Measurements from ENCODE around the gene NDUFB2. TPM values are rescaled to one million over a fixed set of nuclear protein-coding genes. Genes with fewer than 3 reads are reported as not detected.

The NDUFB2 gene
- total RNA-seq, 1 experiment from 2014 or later, result 189 TPM

GRCh38 chr7:140680886-140681285, 15.6 kb upstream of the NDUFB2 start:
- DNase-seq (ENCODE audit: unreplicated experiment), result no peak
- POLR2A ChIA-PET, result interaction anchor here (0.6 to 1.1 kb wide), 2 partner anchors 11 to 871 kb away, joined by 3 read pairs; no protein-coding TSS in a partner anchor
- no peaks in the 10 kb centered on the region for H3K4me1 Mint-ChIP-seq (ENCODE audit: insufficient read depth, unreplicated experiment)
- no peaks in the 10 kb centered on the region for H3K9me3 Mint-ChIP-seq (ENCODE audit: unreplicated experiment)
- H3K36me3 Mint-ChIP-seq (ENCODE audit: insufficient read depth, unreplicated experiment), result peaks cover 83% of the 10 kb centered on the region
- no TSS peak for BruUV-seq (replicated peaks)
- no peak for TF ChIP-seq CTCF (IDR thresholded peaks at IDR 0.05; ENCODE audit: unreplicated experiment)
- no peak overlapping the region for H3K27ac Mint-ChIP-seq (ENCODE audit: low read depth, unreplicated experiment)
- intact Hi-C loops (cut with micrococcal nuclease), result no loop called here
- CTCF ChIA-PET, result interaction anchor here (0.6 kb wide), 1 partner anchor 1860 kb away, joined by 3 read pairs; no protein-coding TSS in a partner anchor
- no peaks in the 10 kb centered on the region for H3K27me3 Mint-ChIP-seq (ENCODE audit: insufficient read depth, unreplicated experiment)
- H3K4me3 Mint-ChIP-seq (ENCODE audit: unreplicated experiment), result no peak overlapping the region

- no peak overlapping the region for H3K27ac Mint-ChIP-seq (ENCODE audit: low read depth, unreplicated experiment)
- no TSS peak for BruUV-seq (replicated peaks)
- H3K36me3 Mint-ChIP-seq (ENCODE audit: insufficient read depth, unreplicated experiment), result peaks cover 78% of the 10 kb centered on the region
- DNase-seq (ENCODE audit: unreplicated experiment), result no peak
- intact Hi-C loops (cut with micrococcal nuclease), result no loop called here
- POLR2A ChIA-PET, result no interaction called here
- H3K27me3 Mint-ChIP-seq (ENCODE audit: insufficient read depth, unreplicated experiment), result no peaks in the 10 kb centered on the region
- no peaks in the 10 kb centered on the region for H3K4me1 Mint-ChIP-seq (ENCODE audit: insufficient read depth, unreplicated experiment)
- CTCF ChIA-PET, result interaction anchor here (0.6 to 0.7 kb wide), 2 partner anchors 9 to 28 kb away, joined by 3 to 4 read pairs; partner anchors contain the start of gene ADCK2
- no peaks in the 10 kb centered on the region for H3K9me3 Mint-ChIP-seq (ENCODE audit: unreplicated experiment)
- no peak for TF ChIP-seq CTCF (IDR thresholded peaks at IDR 0.05; ENCODE audit: unreplicated experiment)
- H3K4me3 Mint-ChIP-seq (ENCODE audit: unreplicated experiment), result no peak overlapping the region
Observed at GRCh38 chr7:140681766-140682165, 14.7 kb upstream of the NDUFB2 start.

GRCh38 chr7:140683657-140684056, 12.9 kb upstream of the NDUFB2 start:
- no peak overlapping the region for H3K27ac Mint-ChIP-seq (ENCODE audit: low read depth, unreplicated experiment)
- no peaks in the 10 kb centered on the region for H3K9me3 Mint-ChIP-seq (ENCODE audit: unreplicated experiment)

More at GRCh38 chr7:140683657-140684056, 12.9 kb upstream of the NDUFB2 start:
- no peaks in the 10 kb centered on the region for H3K27me3 Mint-ChIP-seq (ENCODE audit: insufficient read depth, unreplicated experiment)
- intact Hi-C loops (cut with micrococcal nuclease), result no loop called here
- no peak overlapping the region for H3K4me3 Mint-ChIP-seq (ENCODE audit: unreplicated experiment)
- peaks cover 76% of the 10 kb centered on the region for H3K36me3 Mint-ChIP-seq (ENCODE audit: insufficient read depth, unreplicated experiment)
- H3K4me1 Mint-ChIP-seq (ENCODE audit: insufficient read depth, unreplicated experiment), result no peaks in the 10 kb centered on the region
- BruUV-seq (replicated peaks), result no TSS peak
- ChIA-PET POLR2A (interaction anchor here (1.2 kb wide), 1 partner anchor 10 kb away, joined by 3 read pairs; the partner anchor contains the start of gene ADCK2), CTCF (no interaction called here)
- DNase-seq (ENCODE audit: unreplicated experiment), result no peak
- no peak for TF ChIP-seq CTCF (IDR thresholded peaks at IDR 0.05; ENCODE audit: unreplicated experiment)
